HG03571 (cell line): ENCODE data around the gene PAXIP1.
"Not testable (repeated sequence)": the region's sequence is repeated elsewhere in the genome, so short reads cannot be mapped to it uniquely, and the experiment has no call there.

Experiments used
- ATAC-seq: cut with Tn5 transposase; IDR thresholded peaks from one replicate; pipeline ENCODE4 v1.9.1; 2021; ENCODE audit not compliant: unreplicated experiment

Gene PAXIP1

DNA sequence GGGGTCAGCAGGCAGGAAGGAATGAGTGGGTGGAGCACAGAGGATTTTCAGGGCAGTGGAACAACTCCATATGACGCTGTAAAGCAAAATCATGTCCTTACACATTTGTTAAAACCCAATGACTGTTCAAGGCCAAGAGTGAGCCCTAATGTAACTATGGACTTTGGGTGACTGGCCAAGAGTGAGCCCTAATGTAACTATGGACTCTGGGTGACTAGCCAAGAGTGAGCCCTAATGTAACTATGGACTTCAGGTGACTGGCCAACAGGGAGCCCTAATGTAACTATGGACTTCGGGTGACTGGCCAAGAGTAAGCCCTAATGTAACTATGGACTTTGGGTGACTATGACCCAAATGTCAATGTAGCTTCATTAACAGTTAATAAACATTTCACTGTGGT is 52.0 kb downstream of the PAXIP1 start:
- no peak for ATAC-seq

DNA sequence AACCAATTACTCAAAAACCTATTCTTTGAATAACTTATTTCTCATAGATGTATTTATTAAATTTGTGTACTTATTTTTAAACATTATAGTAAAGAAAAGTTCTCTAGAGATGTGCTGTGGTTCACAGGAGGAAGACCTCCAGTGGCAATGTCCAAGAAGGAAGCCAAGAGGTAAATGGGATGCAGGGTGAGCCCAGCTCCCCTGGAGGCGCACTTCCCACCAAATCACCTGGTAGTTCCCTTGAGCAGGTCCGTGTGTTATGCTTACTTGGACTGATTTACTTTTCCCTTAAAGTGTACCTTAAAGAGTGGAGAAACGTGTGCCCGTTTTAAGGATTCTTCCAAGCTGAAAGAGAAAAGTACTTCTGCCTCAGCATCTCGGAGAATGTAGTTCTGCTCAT is 55.3 kb downstream of the PAXIP1 start:
- ATAC-seq, result no peak

DNA sequence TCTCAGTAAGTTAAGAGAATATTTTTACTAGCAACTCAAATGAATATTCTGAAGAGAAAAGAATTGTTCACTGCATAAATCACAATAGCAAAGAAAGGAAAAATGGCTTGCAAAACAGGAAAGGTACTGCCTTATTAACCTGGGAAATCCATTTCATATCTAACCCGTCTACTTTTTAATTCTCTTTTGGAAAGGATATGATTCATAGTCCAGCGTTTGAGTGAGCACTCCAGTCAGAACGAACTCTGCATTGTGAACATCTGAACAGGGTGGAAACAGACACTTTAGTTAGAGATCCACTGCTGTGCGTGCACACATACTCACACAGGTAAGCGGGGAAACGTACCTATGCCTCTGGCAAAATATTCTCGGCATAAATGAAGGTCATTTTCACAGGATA is 56.8 kb downstream of the PAXIP1 start:
- no peak for ATAC-seq

DNA sequence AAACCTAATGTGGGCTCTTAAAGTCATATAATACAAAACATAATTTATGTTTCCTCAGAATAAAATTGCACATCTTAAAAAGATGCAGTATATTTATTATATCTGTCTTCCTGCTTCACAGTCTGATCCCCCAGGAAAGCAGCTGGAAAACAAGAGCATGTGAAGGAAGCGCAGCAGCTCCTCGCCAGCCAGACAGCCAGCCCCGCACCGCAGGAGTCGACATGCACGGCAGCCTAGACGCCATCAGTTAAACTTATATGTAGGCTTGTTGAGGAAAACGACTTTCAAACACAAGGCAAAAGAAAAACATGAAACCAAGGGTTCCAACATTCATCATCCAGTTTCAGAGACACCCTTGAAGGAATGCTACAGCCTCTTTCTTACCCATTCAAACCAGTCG is 59.0 kb downstream of the PAXIP1 start:
- ATAC-seq, result no peak

DNA sequence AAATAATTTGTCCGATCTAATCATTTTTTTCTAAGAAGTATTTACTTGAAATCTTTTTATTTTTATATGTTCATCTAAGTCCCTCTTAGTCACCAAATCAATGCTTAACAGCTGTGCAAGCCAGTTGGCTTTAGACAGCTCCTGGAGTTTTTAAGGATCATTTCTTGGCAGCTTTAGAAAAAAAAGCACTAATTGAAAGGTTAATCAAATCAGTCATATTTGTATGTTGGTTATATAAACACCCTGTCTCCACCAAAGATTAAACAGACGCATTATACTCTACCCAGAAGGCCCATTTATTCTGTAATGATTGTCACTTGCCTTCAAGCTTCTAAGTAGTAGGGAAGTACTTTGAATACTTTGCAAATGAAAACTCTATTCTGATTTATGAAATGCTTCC is 60.2 kb downstream of the PAXIP1 start:
- no peak for ATAC-seq

DNA sequence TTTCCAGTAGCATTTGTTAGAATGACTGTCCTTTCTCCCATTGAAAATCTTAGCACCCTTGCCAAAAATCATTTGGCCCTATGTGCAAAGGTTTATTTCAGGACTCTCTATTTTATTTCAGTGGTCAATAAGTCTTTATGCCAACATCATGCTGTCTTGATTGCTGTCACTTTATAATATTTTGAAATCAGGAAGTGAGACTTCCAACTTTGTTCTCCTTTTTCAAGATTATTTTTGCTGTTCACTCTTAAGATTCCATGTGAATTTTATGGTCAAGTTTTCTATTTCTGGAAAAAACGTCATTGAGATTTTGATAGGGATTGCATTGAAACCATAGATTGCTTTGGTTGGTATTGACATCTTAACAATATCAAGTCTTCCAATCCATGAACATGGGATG is 65.1 kb downstream of the PAXIP1 start:
- ATAC-seq, result no peak

DNA sequence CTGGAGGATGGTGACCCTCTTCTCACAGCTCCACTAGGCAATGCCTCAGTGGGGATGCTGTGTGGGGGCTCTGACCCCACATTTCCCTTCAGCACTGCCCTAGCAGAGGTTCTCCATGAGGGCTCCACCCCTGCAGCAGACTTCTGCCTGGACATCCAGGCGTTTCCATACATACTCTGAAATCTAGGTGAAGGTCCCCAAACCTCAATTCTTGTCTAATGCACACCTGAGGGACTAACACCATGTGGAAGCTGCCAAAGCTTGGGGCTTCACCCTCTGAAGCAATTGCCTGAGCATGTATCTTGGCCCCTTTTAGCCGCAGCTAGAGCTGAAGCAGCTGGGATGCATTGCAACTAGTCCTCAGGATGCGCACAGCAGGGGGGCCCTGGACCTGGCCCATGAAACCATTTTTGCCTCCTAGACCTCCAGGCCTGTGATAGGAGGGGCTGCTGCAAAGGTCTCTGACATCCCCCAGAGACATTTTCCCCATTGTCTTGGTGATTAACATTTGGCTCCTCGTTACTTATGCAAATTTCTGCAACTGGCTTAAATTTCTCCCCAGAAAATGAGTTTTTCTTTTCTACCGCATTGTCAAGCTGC is 68.5 kb downstream of the PAXIP1 start:
- ATAC-seq, result not testable (repeated sequence)

DNA sequence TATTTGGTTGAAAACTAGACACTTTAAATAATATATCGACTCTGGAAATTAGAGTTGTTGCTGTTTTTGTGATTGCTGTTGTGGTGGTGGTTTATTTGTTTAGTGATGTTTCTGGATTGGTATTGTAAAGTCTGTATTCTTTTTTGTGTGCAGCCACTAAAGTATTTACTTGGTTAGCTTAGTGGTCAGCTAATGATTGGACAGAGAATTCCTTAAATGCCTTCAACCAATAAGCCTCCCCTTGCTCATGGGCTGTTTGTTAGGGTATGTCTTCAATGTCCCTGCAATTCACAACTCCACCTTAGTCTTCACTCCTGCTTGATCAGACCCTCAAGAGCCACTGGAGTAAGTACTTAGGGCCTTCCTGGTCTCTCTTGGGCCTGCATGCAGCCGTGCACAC is 71.0 kb downstream of the PAXIP1 start:
- no peak for ATAC-seq

DNA sequence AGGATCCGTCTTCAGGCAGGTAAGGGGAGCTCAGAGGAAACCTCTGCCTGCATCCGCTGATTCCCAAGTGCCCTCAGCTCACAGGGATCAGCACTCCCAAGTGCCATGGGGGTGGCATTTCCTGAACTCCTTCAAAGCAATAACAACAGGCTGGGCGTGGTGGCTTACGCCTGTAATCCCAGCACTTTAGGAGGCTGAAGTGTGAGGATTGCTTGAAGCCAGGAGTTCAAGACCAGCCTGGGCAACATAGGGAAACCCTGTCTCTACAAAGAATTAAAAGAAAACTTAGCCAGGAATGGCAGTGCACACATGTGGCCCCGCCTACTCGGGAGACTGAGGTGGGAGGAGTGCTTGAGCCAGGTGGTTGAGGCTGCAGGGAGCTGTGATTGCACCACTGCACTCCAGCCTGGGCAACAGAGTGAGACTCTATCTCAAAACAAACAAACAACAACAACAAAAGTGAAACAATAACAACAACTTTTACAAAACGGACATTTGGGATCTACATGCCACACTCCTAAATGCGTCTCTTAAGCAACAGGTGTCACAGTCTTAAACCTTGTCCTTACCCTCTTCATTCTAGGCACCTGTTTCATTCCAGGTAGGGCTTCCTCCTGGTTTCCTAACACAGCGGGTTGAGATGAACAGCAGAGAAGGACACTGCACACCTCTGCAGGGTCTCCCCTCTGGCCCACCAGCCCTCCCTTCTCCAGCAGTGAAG is 73.8 kb downstream of the PAXIP1 start:
- ATAC-seq, result no peak

DNA sequence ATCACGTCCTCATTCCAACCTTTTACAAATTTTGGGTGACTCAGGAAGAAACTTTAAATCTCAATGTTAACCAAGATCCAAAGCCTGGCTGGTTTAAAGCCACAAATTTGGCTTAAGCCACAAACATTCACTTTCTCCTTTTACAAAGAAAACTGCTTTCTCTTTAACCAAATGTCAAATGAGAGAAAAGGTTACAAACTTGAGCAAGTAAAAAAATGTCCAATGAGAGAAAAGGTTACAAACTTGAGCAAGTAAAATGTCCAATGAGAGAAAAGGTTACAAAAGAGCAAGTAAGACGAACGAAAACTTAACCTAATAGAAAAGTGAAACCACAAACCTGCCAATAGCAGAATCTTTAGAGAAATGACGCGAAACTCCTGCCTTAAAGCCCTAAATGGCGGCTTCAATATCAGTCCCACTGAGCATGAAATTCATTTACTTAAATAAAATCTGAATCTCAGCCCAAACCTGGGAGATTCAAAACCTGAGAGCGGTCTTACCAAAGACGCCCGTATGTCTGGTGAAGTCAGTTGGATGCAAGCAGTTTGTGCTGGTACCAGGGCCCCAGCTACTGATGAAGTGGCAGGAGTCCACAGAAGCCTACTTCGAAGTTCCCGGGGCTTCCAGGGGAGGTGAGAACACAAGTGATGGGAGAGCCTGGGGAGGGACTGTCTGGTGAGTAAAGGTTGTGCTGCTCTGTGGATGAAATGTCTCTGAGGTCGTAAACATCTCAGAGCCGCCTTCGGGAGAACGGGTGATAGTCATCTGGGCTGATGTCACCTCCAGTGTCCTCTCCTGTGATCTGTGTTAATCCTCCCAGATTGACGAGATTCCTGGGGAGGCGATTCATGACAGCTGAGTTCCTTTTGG is 74.6 kb downstream of the PAXIP1 start:
- peak; percentile 79 for ATAC-seq

DNA sequence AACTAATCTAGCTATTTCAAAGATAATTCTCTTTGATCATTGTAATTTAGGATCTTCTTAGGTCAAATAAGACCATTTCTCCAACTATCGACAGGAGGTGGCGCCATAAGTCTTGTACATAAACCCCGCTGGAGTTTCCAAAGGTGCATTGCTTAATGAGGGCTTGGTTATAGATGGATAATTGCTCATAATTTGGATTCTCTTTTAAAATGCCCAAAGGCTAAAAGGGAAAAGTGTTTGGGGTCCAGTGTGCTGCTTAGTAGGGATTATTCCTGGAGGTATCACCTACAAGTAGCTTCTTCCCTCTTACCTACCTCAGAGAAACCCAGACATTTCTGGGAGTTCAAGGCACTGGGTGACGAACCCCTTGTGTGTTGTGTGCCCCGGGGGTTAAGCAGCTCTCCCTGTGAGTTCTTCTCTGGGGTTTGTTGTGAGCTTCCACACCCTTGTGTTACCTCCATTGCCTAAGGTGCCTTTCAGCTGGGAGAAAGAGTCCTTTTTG is 75.2 kb downstream of the PAXIP1 start:
- ATAC-seq, result peak; percentile 43

DNA sequence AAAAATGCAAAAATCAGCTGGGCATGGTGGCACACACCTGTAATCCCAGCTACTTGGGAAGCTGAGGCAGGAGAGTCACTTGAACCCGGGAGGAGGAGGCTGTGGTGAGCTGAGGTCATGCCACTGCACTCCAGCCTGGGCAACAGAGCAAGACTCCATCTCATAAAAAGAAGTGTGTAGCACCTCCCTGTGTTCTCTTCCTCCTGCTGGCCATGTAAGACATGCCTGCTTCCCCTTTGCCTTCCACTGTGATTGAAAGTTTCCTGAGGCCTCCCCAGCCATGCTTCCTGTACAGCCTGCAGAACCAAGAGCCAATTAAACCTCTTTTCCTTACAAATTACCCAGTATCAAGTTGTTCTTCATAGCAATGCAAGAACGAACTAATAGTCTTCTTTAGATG is 80.5 kb downstream of the PAXIP1 start:
- not testable (repeated sequence) for ATAC-seq

DNA sequence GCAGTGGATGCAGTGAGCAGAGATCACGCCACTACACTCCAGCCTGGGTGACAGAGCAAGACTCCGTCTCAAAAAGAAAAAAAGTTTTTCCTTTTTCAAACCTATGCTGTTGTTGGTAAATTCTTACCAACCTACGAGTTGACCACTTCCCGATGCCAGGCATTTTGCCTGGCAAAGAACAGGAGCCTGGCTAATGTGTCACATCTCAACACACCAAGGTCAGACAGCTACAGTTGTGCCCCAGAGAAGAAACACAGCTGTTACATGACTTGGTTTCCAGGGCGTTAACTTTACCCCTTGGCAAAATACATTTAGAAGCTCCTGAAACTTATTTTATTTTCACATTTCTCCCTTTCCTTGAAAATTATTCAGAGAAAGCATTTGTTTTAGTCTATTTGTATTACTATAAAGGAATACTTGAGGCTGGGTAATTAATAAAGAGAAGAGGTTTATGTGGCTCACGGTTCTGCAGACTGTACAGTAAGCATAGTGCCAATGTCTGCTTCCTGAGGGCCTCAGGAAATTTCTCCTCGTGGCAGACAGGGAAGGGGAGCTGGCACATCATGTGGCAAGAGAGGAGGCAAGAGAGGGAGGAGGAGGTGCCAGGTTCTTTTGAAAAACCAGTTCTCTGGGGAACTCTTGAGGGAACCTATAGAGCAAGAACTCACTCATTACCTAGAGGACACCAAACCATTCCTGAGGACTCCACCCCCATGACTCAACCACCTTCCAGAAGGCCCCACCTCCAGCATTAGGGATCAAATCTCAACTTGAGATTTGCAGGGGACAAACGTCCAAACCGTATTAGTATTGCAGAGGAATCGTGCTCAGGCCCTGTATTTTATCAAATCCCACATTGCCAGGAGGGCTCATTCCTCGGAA is 83.3 kb downstream of the PAXIP1 start:
- no peak for ATAC-seq

DNA sequence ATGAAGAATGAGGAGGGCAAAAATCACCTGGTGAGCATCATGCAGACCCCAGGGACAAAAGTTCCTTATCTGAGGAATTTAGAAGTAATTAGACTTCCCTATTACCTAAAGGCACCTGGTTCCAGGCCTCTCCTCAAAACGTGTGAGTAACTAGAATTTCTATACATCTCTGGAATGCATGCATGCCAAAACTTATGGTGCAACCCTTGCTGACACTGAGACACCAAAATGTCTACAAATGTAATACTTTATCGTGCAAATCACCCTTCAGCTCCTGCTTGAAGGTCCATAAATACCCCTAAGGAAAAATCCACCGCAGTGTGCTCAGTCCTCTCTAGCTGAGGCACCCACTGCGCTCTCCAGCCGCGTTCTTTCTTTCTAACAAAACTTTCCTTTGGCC is 84.2 kb downstream of the PAXIP1 start:
- ATAC-seq, result no peak

DNA sequence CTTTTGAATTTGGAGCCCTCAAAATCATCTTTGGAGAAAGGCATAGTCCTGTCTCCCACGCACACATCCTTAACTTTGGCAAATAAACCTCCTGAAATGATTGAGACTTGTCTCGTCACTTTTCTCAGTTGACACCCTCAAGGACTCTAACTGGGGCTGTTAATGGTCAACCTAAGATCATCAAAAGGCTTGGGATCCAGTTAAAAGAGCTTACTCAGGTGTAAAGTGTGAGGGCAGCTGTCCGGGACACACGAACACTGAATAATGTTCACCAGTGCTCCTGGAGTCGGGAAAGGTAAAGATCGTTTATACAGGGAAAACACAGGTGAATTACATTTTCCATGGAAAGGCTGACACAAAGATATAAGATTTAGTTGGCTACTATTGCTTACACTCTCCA is 84.7 kb downstream of the PAXIP1 start:
- no peak for ATAC-seq

DNA sequence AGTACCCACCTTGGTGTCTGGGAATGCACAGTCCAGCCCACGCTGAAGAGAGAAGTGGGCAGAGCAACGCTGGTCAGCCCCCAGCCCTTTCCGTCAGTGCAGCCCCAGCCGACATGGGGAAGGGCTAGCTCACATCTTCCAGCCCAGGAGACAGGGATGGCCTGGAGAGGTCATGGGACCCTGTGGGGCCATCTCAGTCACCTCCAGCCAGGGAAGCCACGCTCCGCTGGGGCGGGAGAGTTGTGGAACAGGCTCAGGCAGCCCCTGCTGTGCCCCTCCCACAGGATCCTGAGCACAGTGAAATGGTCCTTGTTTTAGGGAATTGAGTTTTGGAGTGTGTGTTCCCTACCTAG is 85.1 kb downstream of the PAXIP1 start:
- ATAC-seq, result no peak

DNA sequence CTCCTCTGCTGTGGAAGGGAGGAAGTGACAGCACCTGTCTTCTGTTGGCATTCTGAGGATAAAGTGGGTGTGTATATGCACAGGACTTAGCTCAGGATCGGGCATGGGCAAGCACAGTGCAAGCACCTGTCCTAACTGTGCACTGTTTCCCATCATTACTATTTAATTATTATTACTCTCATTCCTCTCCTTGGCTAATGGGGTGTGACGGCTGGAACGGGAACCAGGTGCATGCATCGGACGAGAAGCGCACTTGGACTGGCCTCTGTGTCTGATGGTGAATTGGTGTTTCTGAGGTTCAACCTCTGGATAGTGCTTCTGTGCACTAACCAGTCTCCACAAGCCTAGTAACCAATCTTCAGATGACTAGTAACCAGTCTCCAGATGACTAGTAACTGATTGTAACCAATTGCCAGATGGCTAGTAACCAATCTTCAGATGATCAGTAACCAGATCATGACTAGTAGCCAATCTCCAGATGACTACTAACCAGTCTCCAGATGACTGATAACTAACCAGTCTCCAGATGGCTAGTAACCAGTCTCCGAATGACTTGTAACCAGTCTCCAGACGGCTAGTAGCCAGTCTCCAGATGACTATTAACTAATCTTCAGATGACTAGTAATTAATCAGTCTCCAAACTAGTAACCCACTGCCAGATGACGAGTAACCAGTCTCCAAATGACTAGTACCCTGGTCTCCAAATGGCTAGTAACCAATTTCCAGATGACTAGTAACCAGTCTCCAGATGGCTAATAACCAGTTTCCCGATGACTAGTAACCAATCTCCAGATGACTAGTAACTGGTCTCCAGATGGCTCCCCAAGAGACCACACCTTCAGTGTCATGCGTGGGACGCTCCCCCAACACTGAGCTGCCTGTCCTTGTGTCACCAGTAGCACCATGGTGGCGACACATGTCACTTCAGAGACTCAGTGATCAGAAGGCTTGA is 85.8 kb downstream of the PAXIP1 start:
- ATAC-seq, result no peak

DNA sequence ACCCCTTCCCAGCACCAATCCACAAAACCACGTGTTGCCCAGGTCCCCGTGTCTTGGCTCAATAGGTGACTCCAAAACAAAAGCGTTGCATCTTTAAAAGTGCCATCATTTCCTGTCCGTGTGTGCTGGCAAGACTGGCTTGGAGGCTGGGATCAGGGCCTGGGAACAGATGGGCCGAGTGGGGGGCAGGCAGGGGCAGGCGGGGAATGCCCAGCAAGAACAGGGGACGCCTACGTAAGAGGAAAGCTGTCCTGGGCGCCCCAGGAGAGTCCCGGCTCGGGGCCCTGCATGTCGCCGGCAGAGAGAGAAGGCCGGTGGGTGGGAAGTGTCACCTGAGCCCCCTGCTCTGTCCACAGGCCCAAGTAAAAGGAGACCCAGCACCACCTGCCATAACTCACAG is 86.5 kb downstream of the PAXIP1 start:
- ATAC-seq, result no peak

DNA sequence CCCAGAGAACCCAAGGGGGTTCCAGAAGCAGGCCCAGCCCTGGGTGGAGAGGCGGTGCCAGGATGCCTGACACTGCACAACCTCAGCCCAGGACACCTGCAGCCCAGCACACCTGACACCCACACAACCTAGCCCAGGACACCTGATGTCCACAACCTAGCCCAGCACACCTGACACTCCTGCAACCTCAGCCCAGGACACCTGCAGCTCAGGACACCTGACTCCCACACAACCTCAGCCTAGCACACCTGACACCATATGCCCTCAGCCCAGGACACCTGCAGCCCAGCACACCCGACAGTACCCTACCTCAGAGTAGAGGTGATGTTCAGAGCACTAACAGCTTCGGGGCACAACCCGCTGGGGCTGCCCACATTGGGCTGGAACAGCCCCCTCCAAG is 87.3 kb downstream of the PAXIP1 start:
- ATAC-seq, result no peak

DNA sequence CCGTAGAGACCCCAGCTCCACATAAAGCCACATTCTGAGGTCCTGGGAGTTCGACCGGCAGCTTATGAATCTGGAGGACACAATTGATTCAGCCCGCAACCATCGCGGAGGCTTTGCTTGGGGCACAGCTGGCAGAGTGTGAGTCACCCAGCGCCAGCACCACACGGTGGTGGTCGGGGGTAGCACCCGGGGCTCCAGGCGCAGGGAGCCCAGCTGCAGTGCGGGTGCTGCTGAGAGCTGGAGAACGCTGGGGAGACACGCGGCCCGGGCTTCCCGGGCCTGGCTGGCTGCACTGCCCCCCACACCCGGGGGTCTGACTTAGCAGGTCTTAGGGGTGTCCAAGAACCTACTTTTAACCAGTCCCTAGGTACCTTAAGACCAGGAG is 87.9 kb downstream of the PAXIP1 start:
- no peak for ATAC-seq
